HCT116 (cell line): ENCODE data around the gene CD34. TPM values are rescaled to one million over a fixed set of nuclear protein-coding genes. Genes with fewer than 3 reads are reported as not detected.

Experiments
- ATAC-seq: fragments of 200-7000 bp; cut with Tn5 transposase; 2 replicates; pipeline ENCODE4 v1.9.1; 2020; ENCODE audit warnings: mild to moderate bottlenecking, moderate library complexity
- BruUV-seq: library from RNA; stranded (reverse); fragments of 400-500 nt; replicated peaks from 2 replicates; lab custom pipeline; 2021; lab: Mats Ljungman, UMichigan
- CTCF ChIA-PET: fragments of 300-600 bp; sonication (Branson Sonifier 250); formaldehyde crosslinking; loops from one replicate; lab custom pipeline; 2021; ENCODE audit warnings: antibody characterized with exemption; lab: Charles Lee
- POLR2A ChIA-PET: fragments of 300-600, 350-600 bp; sonication (Branson Sonifier 250); formaldehyde crosslinking; loops from one replicate; lab custom pipeline; 2021; ENCODE audit warnings: antibody characterized with exemption; lab: Charles Lee
- RAD21 ChIA-PET, 2 experiments: fragments of 300-600 bp; sonication (Branson Sonifier 250); formaldehyde crosslinking; loops; one replicate each; lab custom pipeline; 2023; ENCODE audit warnings: low total read pairs in 2 of 2; ENCODE audit not compliant: uncharacterized antibody in 2 of 2, unreplicated experiment in 2 of 2, low non-redundant PET in 1 of 2; lab: Charles Lee
- DNase-seq: peaks from one replicate; pipeline ENCODE4 v3.0.0-alpha.2; 2010; ENCODE audit warnings: low read depth, low spot score
- H2AFZ ChIP-seq: fragments of 200-600 bp; shearing (Covaris generic), sonication (generic); 2 replicates; pipeline ENCODE4 v1.6.1; 2017; ENCODE audit warnings: low read depth, mixed run types, mixed read lengths, antibody characterized with exemption, low read length; ENCODE audit not compliant: poor library complexity, severe bottlenecking
- H3K27ac ChIP-seq: 2 replicates; pipeline ENCODE4 v1.5.1; 2012; ENCODE audit warnings: low read depth, low read length
- H3K27me3 ChIP-seq: fragments of 200-600 bp; sonication (generic); 2 replicates; pipeline ENCODE4 v1.6.1; 2016; ENCODE audit warnings: mixed run types, low read length, mixed read lengths; ENCODE audit not compliant: insufficient read depth
- H3K36me3 ChIP-seq, 2 experiments: fragments of 200-500 bp in 1 of 2; fragments of 200-600 bp in 1 of 2; sonication (Bioruptor generic) in 1 of 2; sonication (generic) in 1 of 2; 2 replicates each; pipeline versions ENCODE4 v1.5.1 to v1.6.1; 2014 to 2016; ENCODE audit warnings: low read length in 2 of 2, inconsistent platforms in 1 of 2, mixed read lengths in 1 of 2, mixed run types in 1 of 2; ENCODE audit not compliant: insufficient read depth in 2 of 2, control insufficient read depth in 1 of 2
- H3K4me1 ChIP-seq, 2 experiments: fragments of 200-600 bp in 1 of 2; sonication (generic) in 1 of 2; 2 replicates each; pipeline versions ENCODE4 v1.5.1 to v1.6.1; 2012 to 2017; ENCODE audit warnings: low read length in 2 of 2, inconsistent platforms in 1 of 2, mild to moderate bottlenecking in 1 of 2, mixed read lengths in 1 of 2, mixed run types in 1 of 2, moderate library complexity in 1 of 2; ENCODE audit not compliant: insufficient read depth in 2 of 2, control insufficient read depth in 1 of 2
- H3K4me2 ChIP-seq: fragments of 200-600 bp; sonication (generic); 2 replicates; pipeline ENCODE4 v1.6.1; 2017; ENCODE audit warnings: mixed run types, low read length, mixed read lengths
- H3K4me3 ChIP-seq, 2 experiments: fragments of 200-600 bp in 1 of 2; sonication (generic) in 1 of 2; replicated peaks in 1 of 2; 2 replicates each; pipeline ENCODE4 v1.5.1; 2011 to 2016; ENCODE audit warnings: low read length in 2 of 2, control low read depth in 1 of 2, low read depth in 1 of 2, mild to moderate bottlenecking in 1 of 2, mixed read lengths in 1 of 2, mixed run types in 1 of 2
- H3K79me2 ChIP-seq: fragments of 200-600 bp; sonication (generic); 2 replicates; pipeline ENCODE4 v1.6.1; 2017; ENCODE audit warnings: mild to moderate bottlenecking, mixed run types, low read length, moderate library complexity, mixed read lengths; ENCODE audit not compliant: insufficient read depth
- H3K9ac ChIP-seq: fragments of 200-600 bp; sonication (generic); 2 replicates; pipeline ENCODE4 v1.6.1; 2016; ENCODE audit warnings: low read length, mixed read lengths
- H3K9me2 ChIP-seq: fragments of 200-600 bp; sonication (generic), shearing (Covaris generic); 2 replicates; pipeline ENCODE4 v1.6.1; 2017; ENCODE audit warnings: mixed run types, mild to moderate bottlenecking, moderate library complexity; ENCODE audit not compliant: insufficient read depth
- H3K9me3 ChIP-seq, 2 experiments: fragments of 200-500 bp in 1 of 2; fragments of 200-600 bp in 1 of 2; sonication (Bioruptor generic) in 1 of 2; sonication (generic) in 1 of 2; 2 replicates each; pipeline ENCODE4 v1.6.1; 2014 to 2017; ENCODE audit warnings: low read length in 2 of 2, mixed read lengths in 2 of 2, inconsistent platforms in 1 of 2, low read depth in 1 of 2, mild to moderate bottlenecking in 1 of 2, mixed run types in 1 of 2, moderate library complexity in 1 of 2; ENCODE audit not compliant: control insufficient read depth in 1 of 2, insufficient read depth in 1 of 2
- H4K20me1 ChIP-seq: fragments of 200-600 bp; sonication (generic), shearing (Covaris generic); 2 replicates; pipeline ENCODE4 v1.6.1; 2017; ENCODE audit warnings: mixed run types, mild to moderate bottlenecking, moderate library complexity; ENCODE audit not compliant: insufficient read depth
- ATF3 ChIP-seq: IDR thresholded peaks from 2 replicates; pipeline ENCODE4 v1.6.1; 2012
- ELF1 ChIP-seq: IDR thresholded peaks from 2 replicates; pipeline ENCODE4 v1.6.1; 2012; ENCODE audit warnings: low read depth, borderline replicate concordance
- JUND ChIP-seq: IDR thresholded peaks from 2 replicates; pipeline ENCODE4 v1.6.1; 2012
- MAX ChIP-seq: IDR thresholded peaks from 2 replicates; pipeline ENCODE4 v1.6.1; 2012
- RAD21 ChIP-seq: IDR thresholded peaks from 2 replicates; pipeline ENCODE4 v1.6.1; 2012; ENCODE audit warnings: low read depth, mild to moderate bottlenecking
- SRF ChIP-seq: IDR thresholded peaks from 2 replicates; pipeline ENCODE4 v1.6.1; 2012; ENCODE audit warnings: low read depth
- TCF7L2 ChIP-seq: IDR thresholded peaks from 2 replicates; pipeline ENCODE4 v1.7.0; 2011; ENCODE audit warnings: borderline replicate concordance, inconsistent platforms; ENCODE audit not compliant: insufficient read depth, insufficient read length; ENCODE audit errors: extremely low read depth
- YY1 ChIP-seq: IDR thresholded peaks from 2 replicates; pipeline ENCODE4 v1.6.1; 2011; ENCODE audit warnings: low read length, low read depth, moderate library complexity, mild to moderate bottlenecking; ENCODE audit not compliant: insufficient replicate concordance; ENCODE audit errors: extremely low read depth
- ZBTB33 ChIP-seq: IDR thresholded peaks from 2 replicates; pipeline ENCODE4 v1.6.1; 2011; ENCODE audit warnings: mild to moderate bottlenecking, low read length, moderate library complexity; ENCODE audit not compliant: insufficient replicate concordance; ENCODE audit errors: extremely low read depth
- intact Hi-C: fragments of 100-400 bp; cut with micrococcal nuclease; formaldehyde crosslinking; loops from 2 replicates; pipeline ENCODE4 v1.10.0; 2022
- total RNA-seq: library from RNA; stranded (reverse); gene quantifications from one replicate; pipeline ENCODE4 v1.2.1, GENCODE V29; 2021; ENCODE audit not compliant: unreplicated experiment

The CD34 gene
- total RNA-seq, 1 experiment from 2014 or later = 0.07 TPM

- Histone ChIP-seq H3K79me2 (no peaks in the 10 kb centered on the region), H3K27me3 (no peaks in the 10 kb centered on the region), H4K20me1 (no peaks in the 10 kb centered on the region), H2AFZ (no peak overlapping the region), H3K27ac (no peak overlapping the region), H3K4me2 (no peak overlapping the region), H3K9me2 (no peaks in the 10 kb centered on the region), H3K9me3 (no peaks in the 10 kb centered on the region), H3K36me3 (no peaks in the 10 kb centered on the region), H3K4me1 (peaks cover 0 to 3% of the 10 kb centered on the region in 2 experiments; a peak in 1 of 4 replicates), H3K9ac (no peak overlapping the region), H3K4me3 (no peak overlapping the region)
- no TSS peak for BruUV-seq
- CTCF ChIA-PET = interaction anchor here (1.4 to 2.2 kb wide), 2 partner anchors 14 to 54 kb away, joined by 5 to 13 read pairs; no protein-coding TSS in a partner anchor
- TF ChIP-seq RAD21 (no peak), ATF3 (no peak), ZBTB33 (no peak), MAX (no peak), ELF1 (no peak)
- intact Hi-C loops = loop anchor here (10.0 kb wide), 1 partner anchor 352 kb away; no protein-coding TSS in a partner anchor
- POLR2A ChIA-PET = no interaction called here
- ATAC-seq = no peak
- DNase-seq = no peak
- RAD21 ChIA-PET = no interaction called here
Measured at GRCh38 chr1:207883104-207883651, 27.7 kb downstream of the CD34 start.

- ATAC-seq = no peak
- no peak overlapping the region for H3K9ac ChIP-seq
- no peak overlapping the region for H3K4me3 ChIP-seq
- no peaks in the 10 kb centered on the region for H3K27me3 ChIP-seq
- H4K20me1 ChIP-seq = no peaks in the 10 kb centered on the region
- no peak overlapping the region for H2AFZ ChIP-seq
- no peak overlapping the region for H3K4me2 ChIP-seq
- no peaks in the 10 kb centered on the region for H3K9me3 ChIP-seq
- H3K4me1 ChIP-seq = peaks cover 0 to 3% of the 10 kb centered on the region in 2 experiments; a peak in 1 of 4 replicates
- H3K9me2 ChIP-seq = no peaks in the 10 kb centered on the region
- no peaks in the 10 kb centered on the region for H3K36me3 ChIP-seq
- H3K27ac ChIP-seq = no peak overlapping the region
- DNase-seq = no peak
- TF ChIP-seq JUND = no peak
- no peak for TF ChIP-seq SRF
- no peak for TF ChIP-seq TCF7L2
- TF ChIP-seq ATF3 = no peak
- no peak for TF ChIP-seq YY1
- no peak for TF ChIP-seq ELF1
- intact Hi-C loops = loop anchor here (10.0 kb wide), 1 partner anchor 352 kb away; no protein-coding TSS in a partner anchor
- H3K79me2 ChIP-seq = no peaks in the 10 kb centered on the region
- no TSS peak for BruUV-seq
- RAD21 ChIA-PET = no interaction called here
- POLR2A ChIA-PET = no interaction called here
- CTCF ChIA-PET = interaction anchor here (1.4 kb wide), 1 partner anchor 13 kb away, joined by 5 read pairs; no protein-coding TSS in a partner anchor
Measured at GRCh38 chr1:207882692-207883091, 28.2 kb downstream of the CD34 start.
